ENCODE results near the gene MRPL47.

The MRPL47 gene

DNA sequence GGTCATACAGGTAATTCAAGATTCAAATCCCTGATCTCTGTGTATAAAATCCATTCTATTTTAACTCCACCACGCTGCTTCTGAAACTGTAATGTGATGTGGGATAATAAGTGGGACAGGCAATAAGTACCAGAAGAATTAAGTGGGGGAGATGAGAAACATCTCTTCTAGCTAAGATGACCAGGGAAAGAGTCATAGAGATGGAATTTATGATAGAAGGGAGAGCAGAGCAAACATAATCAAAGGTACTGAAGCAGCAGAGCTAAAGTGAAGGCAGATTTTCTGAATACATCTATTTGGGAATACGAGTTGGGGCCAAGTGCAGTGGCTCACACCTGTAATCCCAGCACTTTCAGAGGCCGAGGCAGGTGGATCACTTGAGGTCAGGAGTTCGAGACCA, 4.9 kb downstream of the MRPL47 start:
- no peak overlapping the region for H3K27ac ChIP-seq
- DNase-seq (ENCODE audit: low read depth, low spot score) = no peak

DNA sequence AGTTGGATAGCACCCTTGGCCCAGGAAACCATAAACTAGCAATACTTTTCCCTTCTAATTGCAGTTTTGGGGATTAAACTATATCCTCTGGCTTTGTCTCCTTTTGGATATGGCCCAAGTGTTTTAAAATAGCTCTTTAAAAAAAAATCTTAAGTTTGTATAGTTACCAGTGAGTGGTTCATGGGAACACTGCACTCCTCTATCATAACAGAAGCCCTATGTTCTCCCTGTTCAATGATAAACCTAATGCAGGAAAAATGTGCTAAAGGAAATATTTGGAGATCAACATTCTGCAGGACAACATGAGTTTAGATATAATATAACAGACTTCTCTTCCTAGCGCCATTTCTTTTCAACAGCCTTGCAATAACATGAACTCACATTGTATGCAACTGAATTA, 13.1 kb downstream of the MRPL47 start:
- no peak overlapping the region for H3K27ac ChIP-seq
- DNase-seq (ENCODE audit: low read depth, low spot score) = no peak

DNA sequence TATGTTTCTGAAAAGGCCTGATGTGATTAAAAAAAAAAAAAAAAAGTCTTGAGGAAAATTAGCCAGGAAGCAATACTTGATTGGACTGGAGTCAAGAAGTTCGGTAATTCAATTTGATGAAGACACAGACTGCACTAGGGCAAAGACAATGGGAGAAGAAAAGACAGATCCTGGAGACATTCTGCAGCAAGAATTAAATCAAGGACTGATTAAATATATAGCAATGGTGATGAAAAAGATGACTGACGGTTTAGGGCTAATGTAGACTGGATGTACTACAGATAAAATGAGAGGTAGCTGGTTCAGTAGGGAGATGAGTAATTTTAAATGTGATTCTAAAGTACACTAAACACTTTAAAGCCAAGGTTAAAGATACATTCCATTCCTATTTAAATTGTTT, 13.8 kb downstream of the MRPL47 start:
- DNase-seq (ENCODE audit: low read depth, low spot score) = no peak
- no peak overlapping the region for H3K27ac ChIP-seq

DNA sequence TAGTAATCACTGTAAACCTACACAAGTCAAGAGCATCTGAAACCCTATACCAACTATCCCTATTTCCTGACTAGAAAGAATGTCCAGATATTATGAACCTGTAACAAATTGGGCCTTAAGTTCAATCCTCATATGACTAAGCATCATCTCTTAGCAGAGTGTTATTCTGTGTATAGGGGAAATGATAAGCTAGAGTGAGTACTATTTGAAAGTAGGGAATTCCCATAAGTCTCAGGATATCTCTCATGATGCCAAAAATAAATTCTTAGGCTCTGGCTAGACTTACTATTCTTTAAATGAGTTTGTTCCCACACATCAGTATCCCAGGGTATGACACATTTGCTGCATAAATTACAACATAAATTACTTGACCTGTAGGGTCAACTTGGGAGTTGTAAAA, 15.3 kb downstream of the MRPL47 start:
- DNase-seq (ENCODE audit: low read depth, low spot score) = no peak
- H3K27ac ChIP-seq = no peak overlapping the region

DNA sequence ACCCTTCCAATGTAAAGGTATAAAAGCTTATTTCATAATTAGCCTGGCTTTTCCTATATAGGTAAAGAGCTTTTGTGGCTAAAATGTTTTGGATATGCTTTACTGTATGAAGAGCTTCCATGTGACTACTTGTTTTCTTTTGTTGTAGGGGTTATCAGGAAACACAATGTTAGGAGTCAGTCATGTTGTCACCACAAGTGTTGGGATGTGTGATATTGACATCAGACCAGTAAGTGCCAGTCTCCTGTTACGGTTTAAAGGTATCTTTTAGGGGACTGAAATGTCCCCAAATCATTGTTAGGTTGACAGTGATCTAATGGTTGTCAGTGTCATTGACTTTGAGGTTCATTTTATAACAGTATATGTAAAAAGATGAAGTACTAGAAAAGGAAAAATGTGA, 23.4 kb downstream of the MRPL47 start:
- no peak for DNase-seq (ENCODE audit: low read depth, low spot score)
- no peak overlapping the region for H3K27ac ChIP-seq

DNA sequence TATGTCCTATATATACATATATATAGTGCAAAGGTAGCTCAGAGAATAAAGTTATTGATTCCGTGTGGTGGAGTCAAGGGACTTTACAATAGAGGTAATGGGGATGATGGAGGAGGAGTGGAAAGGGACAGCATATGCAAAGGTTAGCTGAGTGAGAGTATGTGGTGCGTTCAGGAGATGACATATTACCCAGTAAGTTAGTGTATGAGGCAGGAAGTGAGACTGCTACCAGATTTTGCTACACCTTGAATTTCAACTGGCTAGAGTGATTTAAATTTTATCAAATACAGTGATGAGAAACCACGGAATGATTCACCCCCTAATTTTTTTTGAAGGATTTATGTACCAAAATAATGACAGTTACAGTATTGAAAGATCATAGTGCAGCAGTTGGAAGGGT, 38.9 kb downstream of the MRPL47 start:
- H3K27ac ChIP-seq = no peak overlapping the region
- DNase-seq (ENCODE audit: low read depth, low spot score) = no peak

DNA sequence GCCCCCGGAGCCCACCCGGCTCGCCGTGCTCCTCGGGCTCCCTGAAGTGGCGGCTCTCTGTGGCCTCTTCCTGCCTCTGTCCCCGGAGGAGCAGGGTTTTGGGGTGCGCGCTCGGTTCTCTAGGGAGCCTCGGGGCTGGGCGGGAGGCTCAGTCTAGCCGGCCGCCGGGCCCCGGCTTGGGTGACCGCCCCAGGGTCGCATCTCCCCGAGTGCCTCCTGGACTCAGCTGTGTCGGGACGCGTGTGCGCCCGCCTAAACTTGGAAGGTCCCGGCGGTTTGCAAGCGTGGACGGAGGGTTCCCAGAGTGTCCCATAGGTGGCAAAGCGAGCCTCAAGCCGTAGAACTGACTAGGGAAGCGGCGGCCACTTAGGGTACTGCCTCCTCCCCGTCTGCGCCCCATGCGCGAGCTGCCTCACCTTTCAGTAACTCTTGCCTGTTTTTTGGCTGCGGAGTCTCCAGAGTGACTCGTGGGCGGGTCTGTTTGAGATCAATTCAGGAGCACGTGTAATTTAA, 41.1 kb downstream of the MRPL47 start:
- no peak for DNase-seq (ENCODE audit: low read depth, low spot score)
- H3K27ac ChIP-seq = peak overlapping the region; percentile 68

DNA sequence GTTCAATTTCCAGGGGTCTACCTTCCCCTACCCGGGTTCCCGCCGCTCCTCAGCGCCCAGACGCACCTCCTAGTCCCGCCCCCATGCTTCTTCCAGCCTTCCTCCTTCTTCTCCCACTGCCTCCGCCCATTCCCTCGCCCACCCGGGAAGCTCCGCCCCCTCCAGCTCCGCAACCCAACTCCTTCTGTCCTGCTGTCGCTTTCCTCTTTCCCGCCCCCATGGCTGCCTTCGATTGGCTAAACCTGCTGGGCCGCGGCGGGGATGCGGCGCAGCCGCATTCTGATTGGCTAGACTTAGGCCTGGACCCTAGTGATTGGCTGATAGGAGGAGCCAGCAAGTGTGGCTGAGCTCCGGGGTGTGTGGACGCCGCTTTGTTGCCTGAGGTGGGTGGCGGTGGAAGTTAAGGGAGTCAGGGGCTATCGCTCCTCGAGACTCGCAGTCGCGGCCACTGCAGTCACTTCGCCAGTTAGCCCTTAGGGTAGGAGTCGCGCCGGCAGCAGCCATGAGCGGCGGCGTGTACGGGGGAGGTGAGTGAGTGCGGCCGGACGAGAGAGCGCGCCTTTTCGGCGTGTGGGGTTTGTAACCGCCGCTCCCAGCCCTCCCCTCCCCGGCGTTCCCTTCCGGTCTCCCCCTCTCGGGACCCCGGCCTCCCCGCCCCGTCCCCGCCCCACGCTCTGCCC, 41.7 kb downstream of the MRPL47 start, which contains the start of gene ACTL6A:
Gene ACTL6A (plus strand): TSS at position 336 of the 680 bp plus-strand sequence. CDS start 167 bp downstream, at position 503.
- DNase-seq (ENCODE audit: low read depth, low spot score) = peak; percentile 95

DNA sequence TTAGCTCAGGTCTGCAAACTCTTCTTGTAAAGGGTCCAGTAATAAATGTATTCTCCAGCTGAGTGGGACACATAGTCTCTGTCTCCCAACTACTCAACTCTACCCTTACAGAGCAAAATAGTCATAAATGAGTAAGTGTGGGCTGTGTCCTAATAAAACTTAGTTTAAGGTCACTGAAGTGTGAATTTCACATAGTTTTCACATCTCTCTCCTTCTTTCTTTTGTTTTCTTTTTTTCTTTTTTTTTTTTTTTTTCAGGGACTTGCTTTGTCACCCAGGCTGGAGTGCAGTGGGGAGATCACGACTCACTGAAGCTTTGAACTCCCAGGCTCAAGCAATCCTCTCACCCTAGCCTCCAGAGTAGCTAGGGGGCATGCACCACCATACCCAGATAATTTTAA, 43.6 kb downstream of the MRPL47 start:
- no peak overlapping the region for H3K27ac ChIP-seq
- no peak for DNase-seq (ENCODE audit: low read depth, low spot score)

More for the DNA sequence above, 41.7 kb downstream of the MRPL47 start, which contains the start of gene ACTL6A:
- H3K27ac ChIP-seq = peak within 1 kb of the TSS; percentile 68

DNA sequence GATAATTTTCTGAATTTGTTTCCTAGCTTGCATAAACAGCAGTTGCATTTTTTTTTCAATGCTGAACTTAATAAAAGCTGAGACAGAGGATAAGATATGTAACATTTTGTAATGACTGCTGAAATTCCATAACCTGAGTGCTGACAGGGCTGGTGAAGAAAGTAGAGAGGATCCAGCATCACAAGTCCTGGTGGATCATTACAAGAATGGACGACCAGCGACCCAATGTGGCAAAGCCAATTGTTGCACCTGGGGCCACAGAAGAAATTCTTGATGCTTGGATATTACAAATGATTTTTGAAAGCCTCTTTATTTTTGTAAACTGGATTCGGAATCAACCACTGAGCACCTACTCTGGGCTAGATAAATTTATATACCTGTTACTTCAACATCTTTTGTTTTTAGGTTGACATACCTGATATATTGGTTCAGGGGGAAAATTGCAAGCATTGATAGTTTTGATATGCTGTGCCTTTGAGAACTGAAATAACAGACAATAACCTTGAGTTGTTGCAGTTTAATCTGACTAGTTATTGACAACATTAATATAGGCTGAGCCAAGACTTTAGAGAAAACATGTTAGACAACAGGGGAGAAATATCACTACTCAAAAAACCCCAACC, 45.6 kb downstream of the MRPL47 start:
- no peak for DNase-seq (ENCODE audit: low read depth, low spot score)
- H3K27ac ChIP-seq = no peak overlapping the region

DNA sequence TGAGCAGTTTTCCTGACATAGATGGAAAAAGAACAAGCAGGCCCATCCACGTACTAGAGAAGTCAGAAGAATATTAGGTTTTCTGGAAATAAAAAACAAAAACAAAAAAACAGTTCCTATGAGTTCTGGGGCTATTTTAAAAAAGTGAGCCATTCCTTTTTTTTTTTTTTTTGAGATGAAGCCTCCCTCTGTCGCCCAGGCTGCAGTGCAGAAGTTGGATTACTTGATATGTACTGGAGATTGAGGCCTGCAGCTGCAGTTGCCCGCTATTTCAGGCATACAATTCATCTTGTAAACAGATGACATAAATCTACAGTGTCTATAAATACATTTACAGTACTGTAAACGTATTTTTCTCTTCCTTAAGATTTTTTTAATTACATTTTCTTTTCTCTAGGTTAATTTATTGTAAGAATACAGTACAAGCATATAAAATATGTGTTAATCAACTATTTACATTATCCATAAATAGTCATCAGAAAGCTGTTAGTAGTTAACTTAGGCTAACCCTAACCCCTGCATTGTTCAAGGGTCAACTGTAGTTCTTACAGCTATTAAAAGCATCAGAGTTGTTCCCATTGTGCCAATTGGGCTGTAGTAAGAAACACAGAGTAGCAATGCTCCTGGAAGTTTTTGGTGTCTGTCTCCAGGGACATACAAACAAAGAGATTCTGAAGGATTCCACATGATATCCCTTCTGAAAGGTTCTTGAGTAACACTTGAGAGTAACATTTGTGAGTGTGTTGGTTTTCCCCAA, 52.9 kb downstream of the MRPL47 start:
- no peak overlapping the region for H3K27ac ChIP-seq
- no peak for DNase-seq (ENCODE audit: low read depth, low spot score)

DNA sequence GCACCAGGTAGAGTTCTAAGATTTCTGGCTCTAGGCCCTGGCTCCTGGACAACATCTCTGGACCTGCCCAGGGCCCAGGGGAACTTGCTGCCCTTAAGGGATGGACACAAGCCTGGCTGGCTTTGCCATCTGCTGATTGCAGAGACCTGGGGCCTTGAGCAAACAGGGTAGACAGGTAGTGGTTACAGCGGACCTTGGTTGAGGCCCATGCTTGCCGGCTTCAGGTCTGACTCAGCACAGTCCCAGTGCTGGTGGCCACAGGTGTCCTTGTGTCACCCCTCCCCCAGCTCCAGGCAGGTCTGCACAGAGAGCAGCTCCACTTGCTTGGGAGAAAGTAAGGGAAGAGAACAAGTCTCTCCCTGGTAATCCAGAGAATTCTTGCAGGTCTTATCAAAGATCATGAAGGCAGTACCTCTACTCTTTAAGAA, 57.6 kb downstream of the MRPL47 start:
- peak overlapping the region; percentile 93 for H3K27ac ChIP-seq
- no peak for DNase-seq (ENCODE audit: low read depth, low spot score)

DNA sequence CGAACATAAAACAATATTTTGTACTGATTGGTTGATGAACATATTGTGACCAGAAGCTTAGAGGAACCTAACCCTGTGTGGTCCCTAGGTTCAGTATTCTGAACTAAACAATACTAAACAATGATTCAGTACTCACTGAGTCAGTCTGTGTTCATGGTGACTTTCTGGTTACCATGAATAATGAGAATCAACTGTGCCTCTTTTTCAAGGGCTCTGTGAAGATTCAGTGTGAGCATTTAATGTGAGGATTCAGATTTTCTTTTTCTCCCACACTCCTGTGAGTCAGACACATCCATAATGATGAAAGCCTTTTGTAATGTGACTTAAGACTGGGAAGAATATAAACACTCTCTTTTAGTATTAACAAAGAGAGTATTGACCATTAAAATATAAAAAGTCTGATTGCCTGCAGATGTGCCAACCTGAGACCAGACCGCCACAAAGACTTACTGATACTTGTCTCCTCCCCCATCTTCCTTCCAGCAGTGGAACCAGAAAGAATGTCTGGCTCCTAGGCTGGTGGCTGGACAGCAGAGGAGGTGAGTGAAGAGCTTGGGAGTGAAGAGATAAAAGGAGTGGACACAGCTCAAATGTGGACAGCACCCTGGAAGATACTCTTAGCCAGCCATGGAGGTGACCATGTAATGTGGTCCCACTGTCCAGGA, 59.3 kb downstream of the MRPL47 start:
- DNase-seq (ENCODE audit: low read depth, low spot score) = peak; percentile 77
- peak overlapping the region; percentile 93 for H3K27ac ChIP-seq

DNA sequence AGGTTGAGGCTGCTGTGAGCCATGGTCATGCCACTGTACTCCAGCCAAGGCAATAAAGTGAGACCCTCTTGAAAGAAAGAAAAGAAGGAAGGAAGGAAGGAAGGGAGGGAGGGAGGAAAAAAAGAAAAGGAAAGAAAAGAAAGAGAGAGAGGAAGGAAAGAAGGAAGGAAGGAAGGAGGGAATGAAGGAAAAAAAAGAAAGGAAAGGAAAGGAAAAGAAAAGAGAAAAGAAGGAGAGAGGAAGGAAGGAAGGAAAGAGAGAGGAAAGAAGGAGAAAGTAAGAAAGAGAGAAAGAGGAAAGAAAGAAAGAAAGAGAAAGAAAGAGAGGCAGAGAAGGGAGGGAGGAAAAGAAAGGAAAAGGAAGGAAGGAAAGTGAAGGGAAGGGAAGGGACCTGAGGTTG, 62.1 kb downstream of the MRPL47 start:
- DNase-seq (ENCODE audit: low read depth, low spot score) = no peak
- H3K27ac ChIP-seq = no peak overlapping the region

DNA sequence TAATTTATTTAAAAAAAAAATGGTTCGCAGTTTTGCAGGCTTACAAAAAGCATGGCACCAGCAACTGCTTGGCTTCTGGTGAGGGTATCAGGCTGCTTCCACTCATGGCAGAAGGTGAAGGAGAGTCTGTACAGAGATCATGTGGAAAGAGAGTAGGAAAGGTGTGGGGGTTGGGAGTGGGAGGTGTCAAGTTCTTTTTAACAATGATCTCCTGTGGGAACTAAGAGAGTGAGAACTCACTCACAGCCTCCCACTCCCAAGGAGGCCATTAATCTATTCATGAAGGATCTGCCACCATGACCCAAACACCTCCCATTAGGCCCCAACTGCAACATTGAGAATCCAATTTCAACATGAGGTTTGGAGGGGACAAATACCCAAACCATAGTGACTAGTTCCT, 62.8 kb downstream of the MRPL47 start:
- DNase-seq (ENCODE audit: low read depth, low spot score) = no peak
- H3K27ac ChIP-seq = no peak overlapping the region

DNA sequence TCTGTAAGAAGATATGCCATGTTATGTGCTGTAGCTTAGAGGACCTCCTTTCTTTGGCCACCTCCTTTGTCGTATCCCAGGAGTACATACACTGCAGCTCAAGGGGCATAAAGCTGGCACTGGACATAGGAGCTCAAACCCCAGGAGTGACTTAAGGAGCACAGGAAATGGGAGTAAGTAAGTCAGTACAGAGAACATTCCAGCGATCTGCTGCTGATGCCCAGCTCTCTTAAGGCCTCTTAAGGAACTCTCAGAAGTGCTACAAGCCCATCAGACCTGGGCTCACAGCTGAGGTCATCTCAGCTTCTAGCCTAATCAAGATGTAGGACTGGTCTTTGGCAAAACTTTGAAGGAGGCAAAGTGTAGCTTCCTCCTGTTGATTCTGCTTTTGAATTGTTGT, 63.3 kb downstream of the MRPL47 start:
- no peak for DNase-seq (ENCODE audit: low read depth, low spot score)
- H3K27ac ChIP-seq = no peak overlapping the region
